ENCODE measurements around the gene MUSTN1. TPM values are rescaled to one million over a fixed set of nuclear protein-coding genes. Genes with fewer than 3 reads are reported as not detected.

The MUSTN1 gene
- polyA plus RNA-seq, 1 donor (not counting 4 experiments of a cell fraction or from before 2014, with no cell fraction given) = not detected

GRCh38 chr3:52838561-52839267, 3.9 kb upstream of the MUSTN1 start:
- TF ChIP-seq CTCF (optimal IDR thresholded peaks at IDR 0.05 in 1 of 3, IDR thresholded peaks at IDR 0.05 in 1 of 3, conservative IDR thresholded peaks at IDR 0.05 in 1 of 3; ENCODE audit: extremely low read depth in 1 of 3, insufficient read depth in 2 of 3, low read length in 3 of 3) = no peak
- TF ChIP-seq EZH2 (IDR thresholded peaks at IDR 0.05; ENCODE audit: low read length) = no peak
- no peak overlapping the region for H3K4me3 ChIP-seq (ENCODE audit: control insufficient read depth in 2 of 3, extremely low read depth in 1 of 3, insufficient read depth in 2 of 3, low read depth in 1 of 3, low read length in 3 of 3)
- H3K9ac ChIP-seq (ENCODE audit: control insufficient read depth, extremely low read depth, insufficient read depth, low read length) = no peak overlapping the region
- no peaks in the 10 kb centered on the region for H3K9me3 ChIP-seq (ENCODE audit: control insufficient read depth, low read depth, low read length)
- FAIRE-seq = no peak
- H2AFZ ChIP-seq (ENCODE audit: control insufficient read depth, low read length) = no peak overlapping the region
- H3K9me1 ChIP-seq (ENCODE audit: control insufficient read depth, extremely low read depth, insufficient read depth, low read length) = no peaks in the 10 kb centered on the region
- H3K27ac ChIP-seq (ENCODE audit: control insufficient read depth, insufficient read depth, low read length) = no peak overlapping the region
- H3K36me3 ChIP-seq (ENCODE audit: control insufficient read depth in 2 of 2, extremely low read depth in 1 of 2, insufficient read depth in 2 of 2, low read length in 2 of 2) = peaks cover 0 to 6% of the 10 kb centered on the region in 2 experiments
- H3K4me1 ChIP-seq (ENCODE audit: control insufficient read depth, extremely low read depth, insufficient read depth, low read length) = no peaks in the 10 kb centered on the region
- dilution Hi-C loops (cut with MboI; ENCODE audit: extremely low pct_ligation_motif_present, low sequenced_read_pairs) = no loop called here
- H3K79me2 ChIP-seq (ENCODE audit: control insufficient read depth, insufficient read depth, low read length) = no peaks in the 10 kb centered on the region
- H3K4me2 ChIP-seq (ENCODE audit: control insufficient read depth, extremely low read depth, insufficient read depth, low read depth, low read length) = no peak overlapping the region
- no peak for DNase-seq (ENCODE audit: low read depth, low spot score)
- no peaks in the 10 kb centered on the region for H3K27me3 ChIP-seq (ENCODE audit: control insufficient read depth, extremely low read depth, insufficient read depth, low read length)
- H4K20me1 ChIP-seq (ENCODE audit: control insufficient read depth, extremely low read depth, insufficient read depth, low read length) = no peaks in the 10 kb centered on the region

GRCh38 chr3:52836986-52837385, 2.2 kb upstream of the MUSTN1 start:
- H3K27me3 ChIP-seq (ENCODE audit: control insufficient read depth, extremely low read depth, insufficient read depth, low read length) = no peaks in the 10 kb centered on the region
- H3K79me2 ChIP-seq (ENCODE audit: control insufficient read depth, insufficient read depth, low read length) = no peaks in the 10 kb centered on the region
- no peak overlapping the region for H3K4me3 ChIP-seq (ENCODE audit: control insufficient read depth in 2 of 3, extremely low read depth in 1 of 3, insufficient read depth in 2 of 3, low read depth in 1 of 3, low read length in 3 of 3)
- no peak overlapping the region for H3K27ac ChIP-seq (ENCODE audit: control insufficient read depth, insufficient read depth, low read length)
- TF ChIP-seq CTCF (optimal IDR thresholded peaks at IDR 0.05 in 1 of 3, IDR thresholded peaks at IDR 0.05 in 1 of 3, conservative IDR thresholded peaks at IDR 0.05 in 1 of 3; ENCODE audit: extremely low read depth in 1 of 3, insufficient read depth in 2 of 3, low read length in 3 of 3) (no peak), EZH2 (IDR thresholded peaks at IDR 0.05; ENCODE audit: low read length) (no peak)
- H2AFZ ChIP-seq (ENCODE audit: control insufficient read depth, low read length) = no peak overlapping the region
- no peaks in the 10 kb centered on the region for H3K4me1 ChIP-seq (ENCODE audit: control insufficient read depth, extremely low read depth, insufficient read depth, low read length)
- peaks cover 0 to 7% of the 10 kb centered on the region in 2 experiments for H3K36me3 ChIP-seq (ENCODE audit: control insufficient read depth in 2 of 2, extremely low read depth in 1 of 2, insufficient read depth in 2 of 2, low read length in 2 of 2)
- H3K9me1 ChIP-seq (ENCODE audit: control insufficient read depth, extremely low read depth, insufficient read depth, low read length) = no peaks in the 10 kb centered on the region
- no peak overlapping the region for H3K9ac ChIP-seq (ENCODE audit: control insufficient read depth, extremely low read depth, insufficient read depth, low read length)
- H3K4me2 ChIP-seq (ENCODE audit: control insufficient read depth, extremely low read depth, insufficient read depth, low read depth, low read length) = no peak overlapping the region
- dilution Hi-C loops (cut with MboI; ENCODE audit: extremely low pct_ligation_motif_present, low sequenced_read_pairs) = no loop called here
- H4K20me1 ChIP-seq (ENCODE audit: control insufficient read depth, extremely low read depth, insufficient read depth, low read length) = no peaks in the 10 kb centered on the region
- H3K9me3 ChIP-seq (ENCODE audit: control insufficient read depth, low read depth, low read length) = no peaks in the 10 kb centered on the region
- DNase-seq (ENCODE audit: low read depth, low spot score) = no peak
- FAIRE-seq = no peak

Data from keratinocyte (primary cell).